NT2/D1 (cell line): ENCODE measurements around the gene PARD6G.

ENCODE experiments used
- SUZ12 ChIP-seq: IDR thresholded peaks from 2 replicates; pipeline ENCODE4 v1.6.1; 2011; ENCODE audit not compliant: insufficient read length, insufficient read depth; ENCODE audit errors: extremely low read depth
- YY1 ChIP-seq: IDR thresholded peaks from 2 replicates; pipeline ENCODE4 v1.6.1; 2011; ENCODE audit not compliant: insufficient read length, insufficient read depth
- ZNF274 ChIP-seq: IDR thresholded peaks from 2 replicates; pipeline ENCODE4 v1.6.1; 2011; ENCODE audit warnings: mild to moderate bottlenecking, low read depth, low read length

GRCh38 chr18:80108121-80108536 lies 139.2 kb downstream of the PARD6G start:
- no peak for TF ChIP-seq ZNF274
- no peak for TF ChIP-seq YY1
- no peak for TF ChIP-seq SUZ12
